Lung (tissue), 16 donors: Measurements from ENCODE around the gene OR4B1. TPM values are rescaled to one million over a fixed set of nuclear protein-coding genes. Genes with fewer than 3 reads are reported as not detected.

Source experiments
- ATAC-seq: fragments of 200-7000 bp; cut with Tn5 transposase; one replicate; pipeline ENCODE4 v1.9.1; 2020; ENCODE audit warnings: moderate number of reproducible peaks; ENCODE audit not compliant: insufficient read depth, low FRiP score
- DNase-seq, 3 donors: peaks; one replicate each; pipeline ENCODE4 v3.0.0-alpha.2; 2013 to 2017
- H3K27ac ChIP-seq, 2 donors: one replicate each; pipeline ENCODE4 v1.5.1; 2013; ENCODE audit warnings: mild to moderate bottlenecking in 2 of 2, moderate library complexity in 2 of 2, control low read depth in 1 of 2, inconsistent platforms in 1 of 2, low read depth in 1 of 2, low read length in 1 of 2
- H3K27me3 ChIP-seq, 3 donors: one replicate each; pipeline ENCODE4 v1.5.1; 2013; ENCODE audit warnings: low read length in 2 of 3; ENCODE audit not compliant: control insufficient read depth in 3 of 3, insufficient read depth in 3 of 3
- H3K36me3 ChIP-seq, 4 donors: one replicate each; pipeline ENCODE4 v1.5.1; 2013; ENCODE audit warnings: low read length in 4 of 4, mild to moderate bottlenecking in 1 of 4, moderate library complexity in 1 of 4; ENCODE audit not compliant: control insufficient read depth in 4 of 4, insufficient read depth in 4 of 4
- H3K4me1 ChIP-seq, 5 donors: one replicate each; pipeline ENCODE4 v1.5.1; 2013; ENCODE audit warnings: low read length in 5 of 5, mild to moderate bottlenecking in 2 of 5, moderate library complexity in 1 of 5; ENCODE audit not compliant: control insufficient read depth in 5 of 5, insufficient read depth in 5 of 5
- H3K4me3 ChIP-seq: one replicate; pipeline ENCODE4 v1.5.1; 2013; ENCODE audit warnings: mild to moderate bottlenecking, control low read depth, moderate library complexity
- H3K9ac ChIP-seq, 2 donors: one replicate each; pipeline ENCODE4 v1.5.1; 2013; ENCODE audit warnings: low read length in 2 of 2, control low read depth in 1 of 2; ENCODE audit not compliant: insufficient read depth in 1 of 2
- H3K9me3 ChIP-seq, 4 donors: one replicate each; pipeline ENCODE4 v1.5.1; 2013; ENCODE audit warnings: low read length in 3 of 4, mild to moderate bottlenecking in 1 of 4, moderate library complexity in 1 of 4; ENCODE audit not compliant: control insufficient read depth in 4 of 4, insufficient read depth in 3 of 4
- CTCF ChIP-seq: IDR thresholded peaks from 2 replicates; pipeline ENCODE4 v1.5.1; 2012; ENCODE audit warnings: mild to moderate bottlenecking; ENCODE audit errors: control extremely low read depth, extremely low read depth
- WGBS, 2 donors: extraction: QIAGEN DNeasy Blood & Tissue Kit; methylation state at CpG; one replicate each; pipeline ENCODE4 v1.1.7; 2013; 5-methylcytosine and 5-hydroxymethylcytosine counted together
- long read RNA-seq, 5 donors: transcript quantifications; one replicate each; lab custom pipeline, GENCODE V29; 2026
- polyA plus RNA-seq, 2 donors: library from polyadenylated mRNA; stranded (reverse); fragments of 200-250 nt; gene quantifications; one replicate each; pipeline ENCODE4 v1.2.1, GENCODE V29; 2013
- total RNA-seq, 2 donors: library from RNA; depleted of rRNA in 1 of 2; stranded (reverse); fragments of >200 nt in 1 of 2; gene quantifications; one replicate each; pipeline ENCODE4 v1.2.1, GENCODE V29; 2014 to 2021
- donor health status: control.
- donor health status: control.
- donor health status: Bipolar disorder and iron deficiency.
- donor health status: healthy.
- donor health status: DM: yes; HTN: yes; CAD: no.

The OR4B1 gene, protein sequence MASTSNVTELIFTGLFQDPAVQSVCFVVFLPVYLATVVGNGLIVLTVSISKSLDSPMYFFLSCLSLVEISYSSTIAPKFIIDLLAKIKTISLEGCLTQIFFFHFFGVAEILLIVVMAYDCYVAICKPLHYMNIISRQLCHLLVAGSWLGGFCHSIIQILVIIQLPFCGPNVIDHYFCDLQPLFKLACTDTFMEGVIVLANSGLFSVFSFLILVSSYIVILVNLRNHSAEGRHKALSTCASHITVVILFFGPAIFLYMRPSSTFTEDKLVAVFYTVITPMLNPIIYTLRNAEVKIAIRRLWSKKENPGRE
- not detected for total RNA-seq
- not detected for polyA plus RNA-seq
- long read RNA-seq, donor 1: 0 reads
- long read RNA-seq, donor 2: 0 reads
- long read RNA-seq, donor 3: 0 reads
- long read RNA-seq, donor 4: 0 reads
- long read RNA-seq, donor 5: 0 reads

GRCh38 chr11:48216510-48216909, at the start of gene OR4B1:
Gene OR4B1 (plus strand): TSS chr11:48216810. CDS start chr11:48216810, 0 bp downstream.
- H3K4me1 ChIP-seq: no peaks in the 10 kb centered on the region
- H3K27me3 ChIP-seq: no peaks in the 10 kb centered on the region
- ATAC-seq (no peak), DNase-seq (no peak)
- H3K9me3 ChIP-seq: peaks cover 0 to 4% (median under 1%) of the 10 kb centered on the region in 4 donors
- no peaks in the 10 kb centered on the region for H3K36me3 ChIP-seq
- TF ChIP-seq CTCF: no peak
- H3K27ac ChIP-seq: no peak within 1 kb of the TSS
- 70 to 76% methylated on average over 2 of the region's 2 CpGs for WGBS, 2 donors
- H3K4me3 ChIP-seq: no peak within 1 kb of the TSS
- H3K9ac ChIP-seq: no peak within 1 kb of the TSS

DNA sequence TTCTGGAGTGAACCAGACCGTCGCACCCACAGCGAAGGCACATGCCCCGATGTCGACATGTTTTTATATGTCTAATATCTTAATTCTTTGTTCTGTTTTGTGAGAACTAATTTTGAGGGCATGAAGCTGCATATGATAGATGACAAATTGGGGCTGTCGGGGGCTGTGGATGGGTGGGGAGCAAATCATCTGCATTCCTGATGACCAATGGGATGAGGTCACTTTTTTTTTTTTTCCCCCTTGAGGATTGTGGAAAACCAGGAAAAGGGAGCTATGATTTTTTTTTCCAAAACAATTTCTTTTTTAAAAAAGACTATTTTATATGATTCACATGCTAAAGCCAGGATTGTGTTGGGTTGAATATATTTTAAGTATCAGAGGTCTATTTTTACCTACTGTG, 49.2 kb upstream of the OR4B1 start:
- H3K36me3 ChIP-seq: peaks cover 0 to 14% (median 0%) of the 10 kb centered on the region in 4 donors
- no peak for ATAC-seq
- no peak overlapping the region for H3K9ac ChIP-seq
- 95 to 96% methylated on average over 6 of the region's 6 CpGs for whole genome bisulfite sequencing, 2 donors
- H3K4me3 ChIP-seq: no peak overlapping the region
- H3K4me1 ChIP-seq: peaks cover 0 to 36% (median 10%) of the 10 kb centered on the region in 5 donors
- TF ChIP-seq CTCF: no peak
- no peak overlapping the region for H3K27ac ChIP-seq
- DNase-seq: no peak
- H3K9me3 ChIP-seq: no peaks in the 10 kb centered on the region
- H3K27me3 ChIP-seq: no peaks in the 10 kb centered on the region

DNA sequence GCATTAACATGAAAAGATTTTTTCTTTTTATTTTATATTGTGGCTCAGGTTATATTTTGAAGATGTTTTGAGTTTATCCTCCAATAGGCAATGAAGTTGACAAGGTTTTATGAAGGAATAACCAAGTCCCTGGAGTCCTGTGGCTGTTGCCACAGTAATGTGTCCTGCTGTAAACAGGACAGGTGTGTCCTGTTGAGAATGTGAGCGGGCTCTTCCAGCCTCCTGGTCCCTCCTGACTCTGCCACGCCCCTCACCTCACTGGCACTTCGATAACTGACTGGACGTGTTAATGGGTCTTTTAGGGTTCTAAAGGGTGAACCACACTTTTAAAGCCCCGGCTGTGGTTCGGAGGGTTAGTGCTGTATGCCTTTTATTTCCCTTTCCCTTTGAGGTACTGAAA, 47.8 kb upstream of the OR4B1 start:
- peak overlapping the region in 1 of 2 donors; percentile 65 for H3K27ac ChIP-seq
- DNase-seq (no peak), ATAC-seq (no peak)
- H3K27me3 ChIP-seq: no peaks in the 10 kb centered on the region
- TF ChIP-seq CTCF: no peak
- H3K4me3 ChIP-seq: no peak overlapping the region
- peaks cover 0 to 10% (median 0%) of the 10 kb centered on the region in 4 donors for H3K36me3 ChIP-seq
- peaks cover 0 to 28% (median 10%) of the 10 kb centered on the region in 5 donors for H3K4me1 ChIP-seq
- WGBS, 2 donors: 90 to 91% methylated on average over 6 of the region's 6 CpGs
- H3K9me3 ChIP-seq: no peaks in the 10 kb centered on the region
- no peak overlapping the region for H3K9ac ChIP-seq
